AG09319 (cell line): Measurements from ENCODE around the gene EPB41L1.

Experiments
- DNase-seq: peaks from one replicate; pipeline ENCODE4 v3.0.0-alpha.2; 2010; ENCODE audit warnings: low read depth; ENCODE audit errors: extremely low read depth
- CTCF ChIP-seq: IDR thresholded peaks from 2 replicates; pipeline ENCODE4 v1.5.1; 2011; ENCODE audit warnings: low read depth, mild to moderate bottlenecking, inconsistent platforms, low read length, moderate library complexity

EPB41L1 gene

DNA sequence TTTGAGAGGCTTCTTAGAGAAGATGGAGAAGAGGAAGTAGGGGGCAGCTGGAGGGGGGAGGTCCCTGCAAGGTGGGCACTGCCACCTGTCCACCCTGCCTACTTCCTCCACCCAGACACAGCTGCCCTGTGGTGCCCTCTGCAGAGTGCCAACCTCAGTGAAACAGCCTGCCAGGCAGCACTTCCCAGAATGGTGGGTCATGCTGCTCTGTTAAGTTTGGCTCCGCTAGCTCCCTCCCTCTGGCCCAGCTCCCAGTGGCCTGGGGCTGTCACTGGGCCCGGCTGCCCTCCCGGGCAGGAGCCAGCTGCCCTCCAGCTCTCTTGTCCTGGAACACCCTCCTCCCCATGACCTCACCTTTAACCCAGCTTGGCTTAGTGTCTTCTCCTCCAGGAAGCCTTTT lies 5.1 kb upstream of the EPB41L1 start:
- TF ChIP-seq CTCF, result no peak
- no peak for DNase-seq

DNA sequence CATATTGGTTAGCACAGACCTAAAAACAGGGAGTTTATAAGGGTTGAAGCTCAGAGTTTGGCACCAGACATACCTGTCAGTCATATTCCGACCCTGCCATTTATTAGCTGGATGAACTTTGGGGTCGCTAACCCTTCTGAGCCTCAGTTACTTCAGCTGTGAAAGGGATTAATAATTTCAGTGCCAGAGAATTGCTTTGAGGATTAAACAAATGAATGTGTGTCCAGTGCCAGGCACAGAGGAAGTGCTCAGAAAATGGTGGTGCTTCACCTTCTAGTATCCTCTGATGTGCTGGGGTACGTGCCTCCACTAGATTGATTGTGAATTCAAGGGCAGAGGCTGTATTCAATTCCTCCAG lies 4.1 kb upstream of the EPB41L1 start:
- no peak for DNase-seq
- TF ChIP-seq CTCF, result no peak

GRCh38 chr20:36150847-36151539 lies 3.5 kb upstream of the EPB41L1 start:
- TF ChIP-seq CTCF, result no peak
- no peak for DNase-seq

DNA sequence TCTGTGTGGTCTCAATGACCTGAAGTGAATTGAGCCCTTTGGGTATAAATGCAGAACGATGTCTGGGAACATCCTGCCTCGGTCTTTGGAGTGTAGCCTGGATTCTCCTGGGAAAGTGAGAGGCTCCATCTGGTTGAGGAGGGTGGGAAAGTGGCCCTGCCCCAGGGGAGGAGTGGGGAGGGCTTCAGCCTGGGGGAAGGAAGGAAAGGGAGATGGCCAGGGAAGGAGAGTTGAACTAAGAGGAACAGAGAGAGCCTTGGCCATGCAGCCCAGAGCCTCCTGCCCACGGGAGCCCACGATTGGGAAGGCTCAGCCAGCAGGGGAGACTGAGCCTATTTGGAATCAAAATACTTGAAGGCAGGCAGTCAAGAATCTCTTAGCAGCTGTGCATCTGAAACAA lies 2.3 kb upstream of the EPB41L1 start:
- no peak for DNase-seq
- TF ChIP-seq CTCF, result no peak

DNA sequence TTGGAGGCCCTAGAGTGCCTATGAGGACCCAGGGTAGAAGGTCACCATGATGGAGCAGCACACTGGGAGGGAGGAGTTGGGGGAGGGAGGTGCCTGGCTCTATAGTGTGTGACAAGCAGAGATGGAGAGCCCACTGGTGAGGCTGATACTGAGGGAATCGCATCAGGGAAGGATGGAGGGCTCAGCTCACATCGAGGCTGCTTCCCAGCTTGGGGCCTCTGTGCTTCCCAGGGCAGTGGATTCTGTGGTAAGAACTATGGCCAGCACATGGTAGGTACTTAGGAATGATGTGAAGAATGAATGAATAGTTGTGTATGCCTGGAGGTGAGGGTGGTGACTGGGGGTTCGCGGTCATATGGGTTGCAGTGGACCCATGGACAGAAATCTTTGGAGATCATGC lies 1.3 kb upstream of the EPB41L1 start:
- TF ChIP-seq CTCF, result no peak
- no peak for DNase-seq

GRCh38 chr20:36153736-36154699 lies 522 bp upstream of the EPB41L1 start:
- no peak for TF ChIP-seq CTCF
- DNase-seq, result no peak

DNA sequence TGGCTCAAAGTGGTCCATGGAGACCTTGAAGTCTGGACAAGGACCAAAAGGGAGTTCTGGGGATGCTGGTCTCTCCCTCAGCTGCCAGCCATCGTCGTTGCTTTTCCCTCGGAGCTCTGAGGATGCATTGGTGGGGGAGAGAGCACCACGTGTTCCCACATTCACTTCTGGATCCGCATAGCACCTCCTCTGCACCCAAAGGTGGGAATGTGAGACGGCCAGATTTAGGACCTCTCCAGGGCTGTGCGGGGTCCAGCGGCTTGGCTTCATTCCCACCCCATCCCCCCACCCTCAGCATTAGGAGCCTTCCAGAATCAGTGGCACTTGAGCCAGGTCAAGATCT lies 1.1 kb downstream of the EPB41L1 start:
- no peak for DNase-seq
- no peak for TF ChIP-seq CTCF
